ENCODE data around the gene PEAK1.
"Not testable (repeated sequence)": the region's sequence is repeated elsewhere in the genome, so short reads cannot be mapped to it uniquely, and the experiment has no call there.

Gene PEAK1

GRCh38 chr15:77226652-77227051, 193.3 kb downstream of the PEAK1 start:
- no peak for DNase-seq (ENCODE audit: low read depth)

DNA sequence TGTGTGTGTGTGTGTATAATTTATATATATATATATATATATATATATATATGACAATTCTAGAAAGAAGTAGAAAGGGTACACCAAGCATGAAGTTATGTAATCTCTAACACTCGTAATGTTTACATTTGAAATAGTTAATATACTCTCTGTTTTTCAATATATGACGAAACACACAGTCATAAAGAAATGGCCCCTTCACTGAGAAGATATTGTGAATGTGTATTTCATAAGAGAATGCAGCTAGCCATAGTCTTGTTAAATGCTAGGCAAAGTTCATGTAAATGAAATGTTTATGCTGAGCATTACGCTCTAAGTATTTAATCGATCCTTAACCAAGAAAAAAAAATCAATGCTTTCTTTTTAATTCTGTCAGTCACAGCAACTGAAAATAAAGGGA, 194.3 kb downstream of the PEAK1 start:
- no peak for DNase-seq (ENCODE audit: low read depth)

- DNase-seq (ENCODE audit: low read depth) = no peak
Observed at GRCh38 chr15:77225088-77225487, 194.8 kb downstream of the PEAK1 start.

DNA sequence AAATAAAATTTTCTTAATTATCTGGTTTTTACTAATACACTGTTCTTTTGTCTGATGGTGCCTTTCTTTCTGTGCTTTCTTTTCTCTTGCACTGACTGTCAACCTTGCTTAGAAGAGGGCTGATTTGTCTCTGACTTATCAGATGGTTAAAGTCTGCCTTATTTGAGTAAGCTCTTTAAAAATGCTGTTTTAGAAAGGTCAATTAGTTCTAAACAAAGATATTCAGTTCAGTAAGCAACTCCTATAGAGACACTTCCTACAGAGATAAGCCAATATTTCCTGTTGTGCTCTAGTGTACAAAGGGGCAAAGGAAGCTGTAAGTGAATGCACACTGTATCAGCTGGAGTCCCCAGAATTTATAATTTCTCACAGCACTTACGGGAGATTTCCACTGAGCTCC, 195.6 kb downstream of the PEAK1 start:
- DNase-seq (ENCODE audit: low read depth) = no peak

GRCh38 chr15:77221708-77222107, 198.2 kb downstream of the PEAK1 start:
- DNase-seq (ENCODE audit: low read depth) = no peak

GRCh38 chr15:77221174-77221573, 198.7 kb downstream of the PEAK1 start:
- no peak for DNase-seq (ENCODE audit: low read depth)

- DNase-seq (ENCODE audit: low read depth) = no peak
Observed at GRCh38 chr15:77219841-77220240, 200.1 kb downstream of the PEAK1 start.

DNA sequence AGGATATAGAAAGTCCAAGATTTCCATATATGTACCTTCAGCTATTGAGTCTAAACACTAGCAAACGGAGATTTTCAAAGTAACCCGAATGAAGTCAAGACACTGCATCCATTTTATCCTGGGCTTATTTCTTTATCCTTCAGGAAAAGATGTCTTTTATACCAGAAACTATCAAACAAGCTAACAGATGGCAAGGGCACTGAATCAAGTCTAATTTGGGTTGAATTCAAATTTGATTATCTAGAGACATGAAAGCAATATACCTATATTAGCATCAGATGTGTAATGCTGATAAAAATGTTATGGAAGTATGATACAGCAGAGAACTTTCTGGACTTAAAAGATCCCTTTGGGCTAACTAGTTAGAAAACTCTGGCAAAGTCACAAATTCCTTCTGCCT, 210.7 kb downstream of the PEAK1 start:
- DNase-seq (ENCODE audit: low read depth) = no peak

DNA sequence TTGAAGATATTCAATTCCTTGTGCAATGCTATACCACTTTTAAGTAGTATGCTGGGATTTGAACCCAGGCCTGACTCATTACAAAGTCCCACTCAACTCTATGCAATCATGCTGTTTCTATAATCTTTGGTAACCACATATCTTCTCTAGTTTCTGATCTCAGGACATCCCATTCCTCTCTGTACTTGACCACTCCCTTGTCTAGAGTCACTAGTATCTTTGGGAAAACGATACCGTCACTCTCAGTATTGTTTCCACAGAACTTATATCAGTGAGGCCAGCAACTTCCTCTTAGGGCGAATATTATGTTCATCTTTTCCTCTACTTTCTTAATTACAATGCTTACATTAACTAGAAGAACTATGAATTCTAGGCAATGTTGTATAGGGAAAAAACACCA, 211.7 kb downstream of the PEAK1 start:
- no peak for DNase-seq (ENCODE audit: low read depth)

GRCh38 chr15:77201665-77202064, 218.2 kb downstream of the PEAK1 start:
- no peak for DNase-seq (ENCODE audit: low read depth)

DNA sequence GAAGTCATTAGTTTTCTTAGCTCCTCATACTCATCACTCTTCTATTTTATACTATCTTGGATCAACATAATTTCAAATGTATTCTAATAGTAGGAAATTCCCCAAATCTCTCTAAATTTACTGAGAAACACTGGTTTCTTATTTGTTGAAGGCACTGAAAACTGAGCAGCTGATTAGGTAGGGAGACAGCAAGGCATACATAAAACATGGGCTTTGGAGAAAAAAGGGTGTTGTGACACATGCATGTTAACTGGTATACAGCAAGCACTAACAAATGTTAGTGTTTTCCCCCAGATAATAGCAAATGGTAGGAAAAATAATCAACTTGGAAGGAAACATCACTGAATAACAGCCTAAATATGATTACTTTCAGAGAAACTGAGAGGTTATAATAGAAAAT, 223.5 kb downstream of the PEAK1 start:
- DNase-seq (ENCODE audit: low read depth) = no peak

GRCh38 chr15:77195586-77195985, 224.3 kb downstream of the PEAK1 start:
- DNase-seq (ENCODE audit: low read depth) = no peak

DNA sequence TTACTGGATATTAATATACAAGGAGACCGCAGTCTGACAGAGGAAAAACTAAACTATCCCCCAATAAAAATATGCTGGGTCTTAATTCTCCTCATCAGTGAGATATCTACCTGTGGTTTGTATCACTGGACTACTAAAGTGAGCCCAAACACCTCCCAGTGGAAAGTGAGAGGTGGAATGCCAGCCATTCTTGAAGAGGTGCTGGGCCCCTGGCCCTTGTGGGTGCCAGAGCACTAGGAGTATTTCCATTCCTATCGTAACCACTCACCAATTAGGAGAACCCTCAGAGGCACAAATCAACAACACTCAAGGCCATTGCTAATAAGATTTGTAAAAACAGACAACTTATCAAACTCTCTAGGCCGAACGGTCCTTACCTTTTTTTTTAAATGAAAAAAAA, 227.5 kb downstream of the PEAK1 start:
- DNase-seq (ENCODE audit: low read depth) = no peak

GRCh38 chr15:77191230-77191834, 228.6 kb downstream of the PEAK1 start:
- DNase-seq (ENCODE audit: low read depth) = no peak

DNA sequence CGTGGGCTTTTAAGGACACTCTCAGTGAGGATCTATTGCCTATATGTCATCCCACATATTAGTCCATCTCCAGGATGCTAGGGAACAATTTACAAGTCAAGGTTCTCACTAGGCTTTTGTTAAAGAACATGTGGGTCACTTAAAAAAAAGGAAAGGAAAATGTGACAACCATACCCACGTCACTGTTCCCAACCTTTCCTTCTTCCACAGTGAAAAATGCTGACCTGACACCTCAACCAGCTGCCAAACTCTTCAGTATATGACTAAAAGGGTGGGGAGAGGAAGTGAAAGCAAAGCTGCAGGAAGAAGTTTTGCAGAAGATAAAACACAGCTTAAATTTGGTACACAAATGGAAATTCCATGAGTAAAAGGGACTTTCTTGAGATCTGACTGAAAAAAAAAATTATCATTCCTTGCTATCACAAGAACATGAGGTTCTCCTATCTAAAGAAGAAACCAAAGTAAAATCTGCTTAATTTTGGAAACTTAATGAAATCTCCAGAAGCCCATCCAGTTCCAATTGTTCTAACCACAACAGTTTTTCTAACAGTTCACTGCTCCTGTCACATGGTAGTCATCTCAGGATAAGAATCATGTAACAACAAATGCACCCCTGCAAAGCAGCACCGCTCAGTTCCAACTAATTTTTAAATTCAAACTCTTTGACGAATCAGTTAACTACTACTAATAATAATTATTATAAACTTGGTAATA, 232.0 kb downstream of the PEAK1 start:
- DNase-seq (ENCODE audit: low read depth) = no peak

GRCh38 chr15:77186594-77187011, 233.3 kb downstream of the PEAK1 start:
- no peak for DNase-seq (ENCODE audit: low read depth)

DNA sequence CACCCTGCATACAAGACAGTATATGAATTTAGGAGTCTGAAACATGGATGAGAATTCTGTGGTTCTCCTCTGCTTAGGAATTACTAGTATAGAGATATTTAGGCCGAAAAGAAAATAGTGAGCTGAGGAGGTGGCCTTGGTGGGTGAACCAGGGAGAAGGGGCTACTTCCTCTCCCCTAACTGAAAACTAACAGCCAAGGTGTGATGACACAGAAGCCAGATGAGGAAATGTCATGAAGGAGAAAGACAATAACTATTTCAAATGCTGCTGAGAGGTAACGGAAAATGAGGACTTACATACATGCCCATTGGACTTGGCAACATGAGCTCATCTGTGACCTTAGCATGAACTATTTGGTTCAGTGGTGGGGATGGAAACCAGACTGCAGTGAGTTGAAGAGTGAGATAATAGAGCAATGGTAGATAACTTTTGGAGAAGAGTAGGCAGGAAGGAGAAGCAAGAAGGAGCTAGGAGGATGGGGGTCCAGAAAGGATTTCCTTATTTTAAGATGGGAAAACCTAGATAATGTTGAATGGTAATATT, 234.6 kb downstream of the PEAK1 start:
- DNase-seq (ENCODE audit: low read depth) = no peak

GRCh38 chr15:77184352-77184751, 235.6 kb downstream of the PEAK1 start:
- DNase-seq (ENCODE audit: low read depth) = not testable (repeated sequence)

DNA sequence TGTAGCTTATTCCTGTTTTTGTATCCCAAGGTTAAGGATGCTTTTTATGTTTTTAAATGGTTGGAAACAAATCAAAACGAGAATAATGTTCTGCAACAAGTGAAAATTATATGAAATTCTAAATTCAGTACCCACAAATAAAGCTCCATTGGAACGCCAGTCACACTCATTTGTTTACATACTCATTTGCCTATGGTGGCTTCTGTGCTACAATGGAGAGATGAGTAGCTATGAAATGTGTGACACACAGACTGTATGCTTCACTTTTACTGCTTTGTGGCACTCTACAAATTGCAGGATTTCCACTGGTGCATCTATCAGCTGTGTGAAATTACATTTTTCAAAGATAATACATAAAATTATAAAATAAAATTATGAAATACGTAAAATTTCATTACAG, 236.8 kb downstream of the PEAK1 start:
- DNase-seq (ENCODE audit: low read depth) = no peak

- no peak for DNase-seq (ENCODE audit: low read depth)
Observed at GRCh38 chr15:77181305-77182074, 238.4 kb downstream of the PEAK1 start.

DNA sequence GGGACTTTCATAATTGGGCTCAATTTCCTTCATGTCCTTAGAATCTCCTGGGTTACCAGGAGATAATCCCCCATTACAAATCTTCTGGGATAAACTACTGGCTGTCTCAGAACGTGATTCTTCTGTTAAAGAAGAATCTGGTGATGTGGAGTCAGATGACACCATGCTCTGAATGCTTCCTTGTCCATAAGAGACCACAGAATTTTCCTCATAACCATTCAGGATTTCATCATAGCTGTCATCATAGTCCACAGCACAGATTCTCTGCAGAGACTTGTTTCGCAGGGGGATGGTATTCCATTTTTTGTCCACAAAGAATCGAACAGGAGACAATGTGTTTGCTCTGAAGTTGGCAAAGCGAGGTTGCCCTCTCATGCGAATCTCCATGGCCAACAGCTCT, 239.1 kb downstream of the PEAK1 start:
- no peak for DNase-seq (ENCODE audit: low read depth)

DNA sequence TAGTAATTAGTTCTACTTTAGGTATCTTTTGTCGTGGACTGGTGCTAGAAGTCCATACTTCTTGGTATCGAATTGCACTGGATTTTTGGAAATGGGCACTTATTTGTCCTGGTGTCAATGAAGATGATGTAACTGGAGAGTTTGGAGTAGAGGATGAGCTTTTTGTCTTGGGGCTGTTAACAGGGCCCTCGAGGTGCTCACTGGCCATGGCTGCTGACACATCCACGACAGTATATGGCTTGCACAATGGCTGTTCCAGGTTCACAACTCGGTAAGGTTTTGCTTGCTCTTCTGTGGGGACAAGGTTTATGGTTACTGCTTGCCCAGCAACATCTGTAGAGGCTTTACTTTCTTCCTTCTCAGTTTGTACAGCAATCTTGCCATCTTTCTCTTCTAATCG, 239.6 kb downstream of the PEAK1 start:
- DNase-seq (ENCODE audit: low read depth) = no peak

DNA sequence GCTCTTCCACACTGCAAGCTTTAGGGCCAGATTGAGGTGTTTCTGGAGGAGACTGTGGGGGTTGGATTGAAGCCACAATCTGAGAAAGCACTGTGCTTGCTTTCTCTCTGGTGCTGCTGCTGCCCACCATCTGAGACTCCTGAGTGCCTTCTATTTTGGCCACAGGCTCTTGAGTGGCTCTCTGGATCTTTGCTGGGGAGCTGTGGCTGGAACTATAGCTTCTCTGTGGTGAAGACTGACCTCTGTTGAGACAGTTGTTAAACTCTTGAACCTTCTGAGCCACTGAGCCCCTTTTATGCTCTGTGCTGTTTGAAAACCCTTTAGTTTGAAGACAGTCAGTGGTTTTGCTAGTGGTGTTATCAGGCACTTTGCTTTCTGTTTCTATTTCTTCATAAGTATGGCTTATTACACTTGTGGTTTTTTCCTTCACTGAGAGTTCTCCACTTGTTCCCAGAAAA, 240.3 kb downstream of the PEAK1 start:
- DNase-seq (ENCODE audit: low read depth) = no peak
